BJ (cell line): ENCODE measurements around the gene GDAP2. TPM values are rescaled to one million over a fixed set of nuclear protein-coding genes. Genes with fewer than 3 reads are reported as not detected.
A peak's percentile ranks its signal among the peaks of the same experiment; 100 is the strongest.
"Not testable (repeated sequence)": the region's sequence is repeated elsewhere in the genome, so short reads cannot be mapped to it uniquely, and the experiment has no call there.

ENCODE experiments used
- CTCF ChIA-PET: fragments of 350-600 bp; formaldehyde crosslinking; extraction: SDS; loops from one replicate; lab custom pipeline; 2021; ENCODE audit warnings: antibody characterized with exemption, inconsistent platforms; lab: Yijun Ruan, JAX
- POLR2A ChIA-PET: fragments of 300-600 bp; sonication (Branson Sonifier 250); formaldehyde crosslinking; extraction: SDS; loops from one replicate; lab custom pipeline; 2021; ENCODE audit warnings: antibody characterized with exemption; lab: Charles Lee
- DNase-seq: peaks from one replicate; pipeline ENCODE4 v3.0.0-alpha.2; 2011; ENCODE audit warnings: low read depth
- H3K27me3 ChIP-seq: 2 replicates; pipeline ENCODE4 v1.6.0; 2011; ENCODE audit warnings: low read length; ENCODE audit not compliant: control insufficient read depth, insufficient read depth
- H3K36me3 ChIP-seq: 2 replicates; pipeline ENCODE4 v1.5.1; 2011; ENCODE audit warnings: low read length; ENCODE audit not compliant: control insufficient read depth, insufficient read depth
- H3K4me3 ChIP-seq: 2 replicates; pipeline ENCODE4 v1.5.1; 2011; ENCODE audit warnings: low read depth, mild to moderate bottlenecking, control low read depth, low read length
- CTCF ChIP-seq: IDR thresholded peaks from 2 replicates; pipeline ENCODE4 v1.5.1; 2011; ENCODE audit warnings: low read depth, mild to moderate bottlenecking, control low read depth, inconsistent platforms, low read length, moderate library complexity; ENCODE audit not compliant: insufficient read depth
- polyA plus RNA-seq: library from polyadenylated mRNA; depleted of rRNA; stranded (reverse); fragments of >200 nt; gene quantifications from 2 replicates; pipeline ENCODE4 v1.2.3, GENCODE V29; 2011

GDAP2 gene
- polyA plus RNA-seq, 1 experiment: 8.1 TPM

- no peak for DNase-seq
- POLR2A ChIA-PET: no interaction called here
- Histone ChIP-seq H3K4me3 (peak overlapping the region; percentile 65), H3K27me3 (no peaks in the 10 kb centered on the region), H3K36me3 (no peaks in the 10 kb centered on the region; the same call in 1 of the 2 replicates)
- CTCF ChIA-PET: interaction anchor here (0.6 to 1.3 kb wide), 2 partner anchors 35 to 1076 kb away, joined by 3 to 7 read pairs; no protein-coding TSS in a partner anchor
- no peak for TF ChIP-seq CTCF
These were observed 689 bp upstream of the GDAP2 start for GRCh38 chr1:117930173-117930447.

GRCh38 chr1:117928881-117929342, 509 bp downstream of the GDAP2 start:
- Histone ChIP-seq H3K27me3 (no peaks in the 10 kb centered on the region), H3K36me3 (no peaks in the 10 kb centered on the region), H3K4me3 (peak overlapping the region; percentile 65)
- TF ChIP-seq CTCF: peak; percentile 44
- DNase-seq: peak; percentile 5
- POLR2A ChIA-PET: no interaction called here
- CTCF ChIA-PET: interaction anchor here (0.6 to 1.8 kb wide), 9 partner anchors 9 to 1442 kb away, joined by 3 to 6 read pairs (median 4); no protein-coding TSS in a partner anchor

- CTCF ChIA-PET: interaction anchor here (1.3 to 1.4 kb wide), 2 partner anchors 31 to 168 kb away, joined by 3 to 4 read pairs; no protein-coding TSS in a partner anchor
- no peaks in the 10 kb centered on the region for H3K27me3 ChIP-seq
These were observed 3.4 kb downstream of the GDAP2 start for GRCh38 chr1:117925981-117926380.

GRCh38 chr1:117922717-117923116, 6.7 kb downstream of the GDAP2 start:
- H3K36me3 ChIP-seq, POLR2A ChIA-PET, H3K4me3 ChIP-seq, CTCF ChIA-PET, H3K27me3 ChIP-seq, DNase-seq: not testable (repeated sequence)

More at GRCh38 chr1:117925981-117926380, 3.4 kb downstream of the GDAP2 start:
- DNase-seq: no peak
- Histone ChIP-seq H3K4me3 (no peak overlapping the region), H3K36me3 (no peaks in the 10 kb centered on the region)
- POLR2A ChIA-PET: no interaction called here
- TF ChIP-seq CTCF: no peak

- POLR2A ChIA-PET: no interaction called here
- CTCF ChIA-PET: interaction anchor here (0.7 kb wide), 1 partner anchor 12 kb away, joined by 3 read pairs; no protein-coding TSS in a partner anchor
These were observed 7.4 kb downstream of the GDAP2 start for GRCh38 chr1:117921991-117922390.

More at GRCh38 chr1:117921991-117922390, 7.4 kb downstream of the GDAP2 start:
- no peaks in the 10 kb centered on the region for H3K36me3 ChIP-seq
- no peaks in the 10 kb centered on the region for H3K27me3 ChIP-seq
- no peak for DNase-seq
- no peak for TF ChIP-seq CTCF
- no peak overlapping the region for H3K4me3 ChIP-seq
